PC-9 (cell line): ENCODE results near the gene SPRY2. TPM values are rescaled to one million over a fixed set of nuclear protein-coding genes. Genes with fewer than 3 reads are reported as not detected.

Experiments
- BruUV-seq: library from RNA; stranded (reverse); fragments of 400-500 nt; replicated peaks from 2 replicates; lab custom pipeline; 2021; lab: Mats Ljungman, UMichigan
- CTCF ChIA-PET: fragments of 300-600 bp; sonication (Branson Sonifier 250); formaldehyde crosslinking; loops from one replicate; lab custom pipeline; 2022; ENCODE audit warnings: antibody characterized with exemption; lab: Charles Lee
- POLR2A ChIA-PET: fragments of 300-600 bp; sonication (Branson Sonifier 250); formaldehyde crosslinking; loops from one replicate; lab custom pipeline; 2022; ENCODE audit warnings: antibody characterized with exemption; ENCODE audit not compliant: unreplicated experiment; lab: Charles Lee
- DNase-seq, 2 experiments: peaks; one replicate each; pipeline versions ENCODE4 v3.0.0 to v3.0.0-alpha.2; 2015 to 2022; ENCODE audit warnings: mixed read lengths in 1 of 2
- H2AFZ ChIP-seq: fragments of 200-600 bp; sonication (generic); 2 replicates; pipeline ENCODE4 v1.8.1; 2017; ENCODE audit warnings: antibody characterized with exemption
- H3F3A ChIP-seq: fragments of 200-600 bp; sonication (generic); 2 replicates; pipeline ENCODE4 v1.8.1; 2017; ENCODE audit warnings: antibody characterized with exemption, mild to moderate bottlenecking, low read depth; ENCODE audit not compliant: insufficient read depth
- H3K27ac ChIP-seq: fragments of 200-600 bp; sonication (generic); 2 replicates; pipeline ENCODE4 v1.6.1; 2016; ENCODE audit warnings: mixed run types
- H3K27me3 ChIP-seq: fragments of 200-600 bp; sonication (generic); 2 replicates; pipeline ENCODE4 v1.6.1; 2016; ENCODE audit warnings: low read depth, mixed run types; ENCODE audit not compliant: insufficient read depth
- H3K36me3 ChIP-seq: fragments of 200-600 bp; sonication (generic); 2 replicates; pipeline ENCODE4 v1.6.1; 2016; ENCODE audit warnings: low read depth, mixed run types
- H3K4me1 ChIP-seq: fragments of 200-600 bp; sonication (generic); replicated peaks from 2 replicates; pipeline ENCODE4 v1.6.1; 2016; ENCODE audit warnings: mixed run types; ENCODE audit not compliant: insufficient read depth
- H3K4me2 ChIP-seq: fragments of 200-600 bp; sonication (generic); 2 replicates; pipeline ENCODE4 v1.6.1; 2017; ENCODE audit warnings: mixed run types
- H3K4me3 ChIP-seq: fragments of 200-600 bp; sonication (generic); 2 replicates; pipeline ENCODE4 v1.6.1; 2016; ENCODE audit warnings: mixed run types
- H3K79me2 ChIP-seq: fragments of 200-600 bp; sonication (generic); 2 replicates; pipeline ENCODE4 v1.6.1; 2017; ENCODE audit warnings: low read depth, mixed run types
- H3K9me2 ChIP-seq: fragments of 200-600 bp; sonication (generic); 2 replicates; pipeline ENCODE4 v1.8.1; 2017; ENCODE audit warnings: mild to moderate bottlenecking; ENCODE audit not compliant: insufficient read depth
- H3K9me3 ChIP-seq: fragments of 200-600 bp; sonication (generic); 2 replicates; pipeline ENCODE4 v1.8.1; 2016; ENCODE audit warnings: low read depth; ENCODE audit not compliant: insufficient read depth
- H4K20me1 ChIP-seq: fragments of 200-600 bp; sonication (generic); 2 replicates; pipeline ENCODE4 v1.8.1; 2017; ENCODE audit not compliant: insufficient read depth
- EZH2 ChIP-seq: fragments of 200-600 bp; sonication (generic); IDR thresholded peaks from 2 replicates; pipeline ENCODE4 v1.8.0; 2017; ENCODE audit warnings: antibody characterized with exemption, low read depth
- intact Hi-C: fragments of 100-400 bp; cut with micrococcal nuclease; formaldehyde crosslinking; loops from one replicate; pipeline ENCODE4 v1.10.0; 2022; ENCODE audit not compliant: unreplicated experiment
- total RNA-seq: library from RNA; stranded (reverse); gene quantifications from 2 replicates; pipeline ENCODE4 v1.2.3, GENCODE V29; 2021
- TF ChIP-seq, protein P1 (sequence below): fragments of 200-600 bp; sonication (generic); conservative IDR thresholded peaks from 2 replicates; pipeline ENCODE4 v1.6.1; 2017; ENCODE audit warnings: mixed run types, antibody characterized with exemption, mild to moderate bottlenecking, moderate library complexity

SPRY2 gene
- total RNA-seq, 1 experiment from 2014 or later: 13.4 TPM

DNA sequence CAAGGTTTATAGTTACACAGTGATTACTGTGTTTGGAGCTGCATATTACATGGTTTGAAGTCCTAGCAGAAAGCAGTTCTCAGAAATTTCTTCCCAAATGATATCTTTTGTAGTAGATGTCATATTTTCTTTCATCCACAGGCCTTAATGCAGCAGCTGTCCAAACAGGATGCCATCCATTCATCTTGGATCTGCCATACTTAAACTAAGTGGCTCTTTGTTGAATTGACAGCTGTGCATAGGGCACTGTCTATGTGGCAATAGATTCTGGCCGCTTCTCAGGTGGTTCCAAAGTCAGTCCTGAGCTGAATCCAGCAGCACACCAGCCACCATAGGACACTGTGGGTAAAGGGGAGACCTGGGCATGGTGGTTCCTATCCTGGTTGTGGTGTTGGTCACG is 41.6 kb upstream of the SPRY2 start:
- TF ChIP-seq, protein P1, sequence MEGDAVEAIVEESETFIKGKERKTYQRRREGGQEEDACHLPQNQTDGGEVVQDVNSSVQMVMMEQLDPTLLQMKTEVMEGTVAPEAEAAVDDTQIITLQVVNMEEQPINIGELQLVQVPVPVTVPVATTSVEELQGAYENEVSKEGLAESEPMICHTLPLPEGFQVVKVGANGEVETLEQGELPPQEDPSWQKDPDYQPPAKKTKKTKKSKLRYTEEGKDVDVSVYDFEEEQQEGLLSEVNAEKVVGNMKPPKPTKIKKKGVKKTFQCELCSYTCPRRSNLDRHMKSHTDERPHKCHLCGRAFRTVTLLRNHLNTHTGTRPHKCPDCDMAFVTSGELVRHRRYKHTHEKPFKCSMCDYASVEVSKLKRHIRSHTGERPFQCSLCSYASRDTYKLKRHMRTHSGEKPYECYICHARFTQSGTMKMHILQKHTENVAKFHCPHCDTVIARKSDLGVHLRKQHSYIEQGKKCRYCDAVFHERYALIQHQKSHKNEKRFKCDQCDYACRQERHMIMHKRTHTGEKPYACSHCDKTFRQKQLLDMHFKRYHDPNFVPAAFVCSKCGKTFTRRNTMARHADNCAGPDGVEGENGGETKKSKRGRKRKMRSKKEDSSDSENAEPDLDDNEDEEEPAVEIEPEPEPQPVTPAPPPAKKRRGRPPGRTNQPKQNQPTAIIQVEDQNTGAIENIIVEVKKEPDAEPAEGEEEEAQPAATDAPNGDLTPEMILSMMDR: no peak
- TF ChIP-seq EZH2: no peak
- intact Hi-C loops: no loop called here
- ChIA-PET POLR2A (no interaction called here), CTCF (no interaction called here)
- Histone ChIP-seq H3K27ac (no peak overlapping the region), H2AFZ (no peak overlapping the region), H3F3A (no peaks in the 10 kb centered on the region), H3K79me2 (no peaks in the 10 kb centered on the region), H3K9me3 (no peaks in the 10 kb centered on the region), H3K27me3 (peaks cover 3% of the 10 kb centered on the region; the same call in 1 of the 2 replicates), H3K4me1 (no peaks in the 10 kb centered on the region), H4K20me1 (no peaks in the 10 kb centered on the region), H3K9me2 (no peaks in the 10 kb centered on the region), H3K36me3 (no peaks in the 10 kb centered on the region), H3K4me2 (no peak overlapping the region), H3K4me3 (no peak overlapping the region)
- no peak for DNase-seq
- no TSS peak for BruUV-seq

DNA sequence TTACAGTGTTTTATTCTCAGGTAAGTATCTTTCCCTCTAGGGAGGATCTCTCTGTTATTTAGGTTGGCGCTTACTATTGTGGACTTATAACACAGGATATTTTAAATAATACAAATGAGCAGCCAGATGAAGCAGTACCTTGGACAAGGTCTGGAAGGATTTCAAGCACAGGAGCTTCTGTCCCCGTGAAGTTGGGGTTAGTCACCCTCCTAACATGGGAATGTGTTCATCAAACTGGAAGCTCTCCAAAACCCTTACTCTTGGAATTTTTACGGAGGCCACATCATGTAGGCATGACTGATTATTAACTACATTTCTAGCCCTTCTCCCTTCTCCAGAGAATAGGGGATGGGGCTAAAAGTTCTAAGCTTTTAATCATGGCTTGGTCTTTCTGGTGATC is 38.3 kb upstream of the SPRY2 start:
- Histone ChIP-seq H3K9me3 (no peaks in the 10 kb centered on the region), H2AFZ (no peak overlapping the region), H3K79me2 (no peaks in the 10 kb centered on the region), H3K27ac (no peak overlapping the region), H3K9me2 (no peaks in the 10 kb centered on the region), H4K20me1 (no peaks in the 10 kb centered on the region), H3K4me3 (no peak overlapping the region), H3K4me1 (no peaks in the 10 kb centered on the region), H3K27me3 (peaks cover under 1% of the 10 kb centered on the region; the same call in 1 of the 2 replicates), H3K36me3 (no peaks in the 10 kb centered on the region), H3F3A (no peaks in the 10 kb centered on the region), H3K4me2 (no peak overlapping the region)
- intact Hi-C loops: no loop called here
- ChIA-PET POLR2A (interaction anchor here (0.6 kb wide), 1 partner anchor 894 kb away, joined by 6 read pairs; no protein-coding TSS in a partner anchor), CTCF (no interaction called here)
- BruUV-seq: no TSS peak
- TF ChIP-seq, protein P1: no peak
- TF ChIP-seq EZH2: no peak
- DNase-seq: no peak

DNA sequence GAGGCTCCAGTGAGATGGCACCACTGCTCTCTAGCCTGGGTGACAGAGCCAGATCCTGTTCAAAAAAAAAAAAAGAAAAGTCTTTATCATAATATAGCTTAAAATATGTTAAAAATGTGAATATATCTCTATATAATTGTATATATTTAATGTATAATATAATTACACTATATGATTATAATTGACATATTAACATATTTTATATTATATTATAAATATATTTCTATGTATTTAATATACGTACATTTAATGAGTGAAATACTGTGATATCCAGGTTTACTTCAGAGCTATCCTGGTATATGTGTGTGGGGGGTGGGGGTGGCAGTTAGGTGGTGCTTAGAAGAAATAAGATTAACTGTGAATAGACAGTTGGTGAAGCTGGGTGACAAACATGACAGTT is 35.6 kb upstream of the SPRY2 start:
- Histone ChIP-seq H3K9me2 (no peaks in the 10 kb centered on the region), H3F3A (no peaks in the 10 kb centered on the region), H3K27ac (no peak overlapping the region), H3K79me2 (no peaks in the 10 kb centered on the region), H3K36me3 (no peaks in the 10 kb centered on the region), H2AFZ (no peak overlapping the region), H4K20me1 (no peaks in the 10 kb centered on the region), H3K4me3 (no peak overlapping the region), H3K27me3 (no peaks in the 10 kb centered on the region), H3K9me3 (no peaks in the 10 kb centered on the region), H3K4me2 (no peak overlapping the region), H3K4me1 (no peaks in the 10 kb centered on the region)
- intact Hi-C loops: no loop called here
- TF ChIP-seq EZH2: no peak
- TF ChIP-seq, protein P1: no peak
- ChIA-PET POLR2A (no interaction called here), CTCF (no interaction called here)
- no peak for DNase-seq
- BruUV-seq: no TSS peak
